Endothelial cell of umbilical vein (primary cell): Measurements from ENCODE around the gene APOL5. TPM values are rescaled to one million over a fixed set of nuclear protein-coding genes. Genes with fewer than 3 reads are reported as not detected.

Experiments used
- BruUV-seq: library from RNA; stranded (reverse); fragments of 400-500 nt; replicated peaks from 2 replicates; lab custom pipeline; 2021; lab: Mats Ljungman, UMichigan
- CTCF ChIA-PET: fragments of 300-600, 350-600 bp; sonication (Branson Sonifier 250); formaldehyde crosslinking; loops from one replicate; lab custom pipeline; 2021; ENCODE audit warnings: antibody characterized with exemption, inconsistent platforms; lab: Charles Lee
- POLR2A ChIA-PET: fragments of 300-600, 350-600 bp; sonication (Branson Sonifier 250); formaldehyde crosslinking; loops from one replicate; lab custom pipeline; 2021; ENCODE audit warnings: antibody characterized with exemption, inconsistent platforms; lab: Charles Lee
- DNase-seq: peaks from one replicate; pipeline ENCODE4 v3.0.0-alpha.2; 2011; ENCODE audit warnings: low read depth, low spot score
- FAIRE-seq: peaks from 2 replicates; lab custom pipeline; 2011; peaks lifted over from hg19 to GRCh38; lab: Jason Lieb, UNC
- H2AFZ ChIP-seq: 2 replicates; pipeline ENCODE4 v1.6.0; 2012; ENCODE audit warnings: low read depth, low read length, control low read depth, inconsistent platforms
- H3K27ac ChIP-seq: 2 replicates; pipeline ENCODE4 v1.5.1; 2011; ENCODE audit warnings: low read depth, mild to moderate bottlenecking, control low read depth, low read length, moderate library complexity; ENCODE audit not compliant: insufficient read depth
- H3K27me3 ChIP-seq, 2 experiments: 2 replicates each; pipeline versions ENCODE4 v1.6.0 to v1.6.1; 2011; ENCODE audit warnings: low read length in 2 of 2, mixed read lengths in 1 of 2; ENCODE audit not compliant: control insufficient read depth in 2 of 2, insufficient read depth in 2 of 2
- H3K36me3 ChIP-seq, 2 experiments: 2 replicates in 1 of 2; 3 replicates in 1 of 2; pipeline ENCODE4 v1.5.1; 2011; ENCODE audit warnings: low read length in 2 of 2, mild to moderate bottlenecking in 1 of 2, moderate library complexity in 1 of 2; ENCODE audit not compliant: control insufficient read depth in 2 of 2, insufficient read depth in 2 of 2; ENCODE audit errors: extremely low read depth in 1 of 2
- H3K4me1 ChIP-seq: 3 replicates; pipeline ENCODE4 v1.5.1; 2011; ENCODE audit warnings: mild to moderate bottlenecking, low read length; ENCODE audit not compliant: control insufficient read depth, insufficient read depth; ENCODE audit errors: extremely low read depth
- H3K4me2 ChIP-seq: 2 replicates; pipeline ENCODE4 v1.6.1; 2011; ENCODE audit warnings: low read length, control low read depth, mixed read lengths; ENCODE audit not compliant: insufficient read depth
- H3K4me3 ChIP-seq, 3 experiments: fragments of 200-600 bp in 1 of 3; sonication (generic), shearing (Covaris generic) in 1 of 3; replicated peaks in 1 of 3; 2 replicates each; pipeline ENCODE4 v1.5.1; 2011 to 2016; ENCODE audit warnings: control low read depth in 3 of 3, low read length in 3 of 3, mild to moderate bottlenecking in 2 of 3, inconsistent platforms in 1 of 3, low read depth in 1 of 3, moderate library complexity in 1 of 3; ENCODE audit not compliant: insufficient read depth in 1 of 3
- H3K79me2 ChIP-seq: 2 replicates; pipeline ENCODE4 v1.6.0; 2012; ENCODE audit warnings: low read length, inconsistent platforms; ENCODE audit not compliant: control insufficient read depth, insufficient read depth
- H3K9ac ChIP-seq: replicated peaks from 2 replicates; pipeline ENCODE3; 2011; ENCODE audit warnings: low read length, control low read depth; ENCODE audit not compliant: insufficient read depth; ENCODE audit errors: extremely low read depth
- H3K9me1 ChIP-seq: replicated peaks from 3 replicates; pipeline ENCODE4 v1.6.0; 2011; ENCODE audit warnings: mild to moderate bottlenecking, low read length; ENCODE audit not compliant: control insufficient read depth, insufficient read depth; ENCODE audit errors: extremely low read depth
- H3K9me3 ChIP-seq: replicated peaks from 2 replicates; pipeline ENCODE4 v1.5.1; 2012; ENCODE audit warnings: low read length, inconsistent platforms; ENCODE audit not compliant: control insufficient read depth, insufficient read depth
- H4K20me1 ChIP-seq: replicated peaks from 2 replicates; pipeline ENCODE3; 2011; ENCODE audit warnings: mild to moderate bottlenecking, low read length; ENCODE audit not compliant: control insufficient read depth, insufficient read depth; ENCODE audit errors: extremely low read depth
- CTCF ChIP-seq, 2 donors: IDR thresholded peaks; 1 replicate in 1 of 2; 2 replicates in 1 of 2; pipeline ENCODE4 v1.5.1; 2011; ENCODE audit warnings: low read length in 2 of 2, mild to moderate bottlenecking in 2 of 2, moderate library complexity in 2 of 2, control low read depth in 1 of 2, inconsistent platforms in 1 of 2, low read depth in 1 of 2; ENCODE audit not compliant: insufficient read depth in 1 of 2; ENCODE audit errors: extremely low read depth in 1 of 2
- EZH2 ChIP-seq: IDR thresholded peaks from 2 replicates; pipeline ENCODE4 v1.6.1; 2012; ENCODE audit warnings: borderline replicate concordance, low read depth, mild to moderate bottlenecking, moderate library complexity, low read length, inconsistent platforms; ENCODE audit not compliant: severe bottlenecking
- FOS ChIP-seq: IDR thresholded peaks from 2 replicates; pipeline ENCODE4 v1.6.1; 2011; ENCODE audit warnings: mild to moderate bottlenecking, low read length, moderate library complexity, borderline replicate concordance; ENCODE audit not compliant: insufficient read depth
- GATA2 ChIP-seq: IDR thresholded peaks from 2 replicates; pipeline ENCODE4 v1.7.0; 2011; ENCODE audit warnings: low read depth, mild to moderate bottlenecking, moderate library complexity, mixed read lengths, low read length; ENCODE audit not compliant: insufficient read length, insufficient read depth
- JUN ChIP-seq: IDR thresholded peaks from 2 replicates; pipeline ENCODE4 v1.6.1; 2011; ENCODE audit warnings: borderline replicate concordance, low read depth; ENCODE audit not compliant: insufficient read length, insufficient read depth
- MYC ChIP-seq: IDR thresholded peaks from one replicate; pipeline ENCODE4 v1.6.1; 2011; ENCODE audit warnings: mild to moderate bottlenecking, low read depth, low read length
- POLR2A ChIP-seq: IDR thresholded peaks from 2 replicates; pipeline ENCODE4 v1.6.1; 2012; ENCODE audit warnings: low read depth, mild to moderate bottlenecking, control low read depth, low read length
- POLR2AphosphoS5 ChIP-seq: IDR thresholded peaks from 2 replicates; pipeline ENCODE4 v1.6.1; 2012; ENCODE audit warnings: low read depth, mild to moderate bottlenecking, control low read depth, low read length, moderate library complexity; ENCODE audit not compliant: insufficient read depth
- dilution Hi-C: fragments of 300-500 bp; cut with MboI; formaldehyde crosslinking; loops from one replicate; pipeline ENCODE4 v1.15.0; 2019; ENCODE audit warnings: low sequenced_read_pairs; ENCODE audit not compliant: extremely low pct_ligation_motif_present
- intact Hi-C: fragments of 100-400 bp; cut with micrococcal nuclease; formaldehyde crosslinking; loops from one replicate; pipeline ENCODE4 v1.10.0; 2022
- polyA plus RNA-seq, 4 experiments: library from polyadenylated mRNA; depleted of rRNA in 3 of 4; stranded (reverse) in 3 of 4; unstranded in 1 of 4; fragments of >200 nt; gene quantifications; 2 replicates each; pipeline versions ENCODE4 v1.2.1 to v1.2.3, GENCODE V29; 2011 to 2012; ENCODE audit warnings: missing spikeins in 1 of 4
- total RNA-seq: library from RNA; stranded (reverse); gene quantifications from 2 replicates; pipeline ENCODE4 v1.2.3, GENCODE V29; 2021
- TF ChIP-seq, protein P1 (sequence below): IDR thresholded peaks from 2 replicates; pipeline ENCODE4 v1.6.1; 2011; ENCODE audit not compliant: insufficient read depth, insufficient read length

APOL5 gene
- total and polyA plus RNA-seq, 2 donors (not counting 3 experiments of a cell fraction or from before 2014, with no cell fraction given), result not detected

DNA sequence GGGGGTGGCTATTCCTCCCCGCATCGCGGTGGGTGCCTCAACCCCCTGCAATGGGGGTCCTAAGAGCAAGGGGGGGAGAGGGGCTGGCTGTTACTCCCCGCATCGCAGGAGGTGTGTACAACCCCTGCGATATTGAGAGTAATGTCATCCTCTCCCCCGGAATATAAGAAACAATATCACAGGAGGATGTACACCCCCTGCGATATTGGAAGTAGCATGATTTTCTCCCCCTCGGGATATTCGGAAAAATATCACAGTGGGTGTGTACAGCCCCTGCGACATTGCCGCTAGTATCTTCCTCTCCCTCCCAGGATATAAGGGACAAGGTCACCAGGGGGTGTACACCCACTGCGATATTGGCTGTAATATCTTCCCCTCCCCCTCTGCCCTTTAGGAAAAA is 22.5 kb upstream of the APOL5 start:
- Histone ChIP-seq H2AFZ (no peak overlapping the region), H3K4me2 (no peak overlapping the region), H3K4me3 (no peak overlapping the region), H3K9ac (no peak overlapping the region), H3K4me1 (no peaks in the 10 kb centered on the region), H3K27me3 (peaks cover 0 to 2% of the 10 kb centered on the region in 2 experiments), H3K79me2 (no peaks in the 10 kb centered on the region), H4K20me1 (no peaks in the 10 kb centered on the region), H3K27ac (no peak overlapping the region), H3K36me3 (no peaks in the 10 kb centered on the region), H3K9me3 (no peaks in the 10 kb centered on the region), H3K9me1 (no peaks in the 10 kb centered on the region)
- FAIRE-seq, result no peak
- intact Hi-C loops (no loop called here), dilution Hi-C loops (no loop called here)
- no peak for DNase-seq
- TF ChIP-seq POLR2A, result no peak
- TF ChIP-seq MYC, result no peak
- no peak for TF ChIP-seq POLR2AphosphoS5
- TF ChIP-seq JUN, result no peak
- TF ChIP-seq CTCF (IDR thresholded peaks at IDR 0.05; ENCODE audit: extremely low read depth in 1 of 2, insufficient read depth in 1 of 2, low read depth in 1 of 2, low read length in 2 of 2), result no peak
- TF ChIP-seq FOS, result no peak
- no peak for TF ChIP-seq EZH2
- TF ChIP-seq, protein P1, sequence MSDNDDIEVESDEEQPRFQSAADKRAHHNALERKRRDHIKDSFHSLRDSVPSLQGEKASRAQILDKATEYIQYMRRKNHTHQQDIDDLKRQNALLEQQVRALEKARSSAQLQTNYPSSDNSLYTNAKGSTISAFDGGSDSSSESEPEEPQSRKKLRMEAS, result no peak
- TF ChIP-seq GATA2, result no peak
- ChIA-PET POLR2A (no interaction called here), CTCF (no interaction called here)
- BruUV-seq, result no TSS peak
